Activated naive CD4-positive, alpha-beta T cell treated with anti-CD3 and anti-CD28 coated beads, Interleukin-2, amount 50 U/mL, for 72 hours (primary cell): ENCODE data around the gene CHRND. TPM values are rescaled to one million over a fixed set of nuclear protein-coding genes. Genes with fewer than 3 reads are reported as not detected.

Experiments
- ATAC-seq, 2 donors: fragments of 150-1000 bp; cut with Tn5 transposase; 2 replicates each; pipeline ENCODE4 v1.10.0; 2021; ENCODE audit warnings: mild to moderate bottlenecking in 2 of 2, moderate library complexity in 2 of 2
- DNase-seq, 2 donors: peaks; one replicate each; pipeline ENCODE4 v3.0.0; 2021 to 2022; ENCODE audit warnings: low spot score in 2 of 2
- H3K27ac Mint-ChIP-seq, 2 donors: one replicate each; pipeline ENCODE4 v1.8.0; 2022; ENCODE audit warnings: mild to moderate bottlenecking in 2 of 2, mixed read lengths in 2 of 2
- H3K36me3 Mint-ChIP-seq, 2 donors: one replicate each; pipeline ENCODE4 v1.8.0; 2022; ENCODE audit warnings: mixed read lengths in 2 of 2
- H3K9me3 Mint-ChIP-seq, 2 donors: one replicate each; pipeline ENCODE4 v1.8.0; 2022; ENCODE audit warnings: mixed read lengths in 2 of 2
- total RNA-seq, 2 donors: library from RNA; stranded (reverse); gene quantifications; one replicate each; pipeline ENCODE4 v1.2.3, GENCODE V29; 2022

CHRND gene
- total RNA-seq: not detected

GRCh38 chr2:232525791-232526371, at the start of gene CHRND:
CHRND (plus strand) TSS chr2:232526160; CDS start chr2:232526216, 56 bp downstream.
- H3K9me3 Mint-ChIP-seq: no peaks in the 10 kb centered on the region
- ATAC-seq (no peak), DNase-seq (no peak)
- no peak within 1 kb of the TSS for H3K27ac Mint-ChIP-seq
- no peaks in the 10 kb centered on the region for H3K36me3 Mint-ChIP-seq

DNA sequence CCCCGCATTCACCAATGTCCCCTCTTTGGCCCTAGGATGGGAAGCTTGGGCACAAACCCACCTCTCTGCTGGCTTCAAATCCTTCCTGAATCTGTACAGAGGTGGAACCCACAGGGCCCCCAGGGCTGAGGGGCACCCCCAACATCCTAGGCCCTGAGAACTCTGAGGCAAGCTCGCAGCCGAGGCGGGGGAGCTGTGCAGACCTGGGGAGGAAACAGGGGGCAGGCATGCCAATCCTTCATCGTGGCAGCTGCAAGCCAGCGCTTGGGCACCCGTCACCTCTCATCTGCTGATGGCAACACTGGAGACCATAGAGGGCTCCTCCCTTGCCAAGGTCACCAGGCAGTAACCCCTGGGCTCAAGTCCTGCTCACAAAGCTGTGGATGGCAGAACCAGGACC, 49.2 kb upstream of the CHRND start:
- no peak for ATAC-seq
- peaks cover 12 to 13% of the 10 kb centered on the region in 2 donors for H3K9me3 Mint-ChIP-seq
- H3K36me3 Mint-ChIP-seq: peaks cover 0 to 15% of the 10 kb centered on the region in 2 donors
- DNase-seq: no peak
- no peak overlapping the region for H3K27ac Mint-ChIP-seq

DNA sequence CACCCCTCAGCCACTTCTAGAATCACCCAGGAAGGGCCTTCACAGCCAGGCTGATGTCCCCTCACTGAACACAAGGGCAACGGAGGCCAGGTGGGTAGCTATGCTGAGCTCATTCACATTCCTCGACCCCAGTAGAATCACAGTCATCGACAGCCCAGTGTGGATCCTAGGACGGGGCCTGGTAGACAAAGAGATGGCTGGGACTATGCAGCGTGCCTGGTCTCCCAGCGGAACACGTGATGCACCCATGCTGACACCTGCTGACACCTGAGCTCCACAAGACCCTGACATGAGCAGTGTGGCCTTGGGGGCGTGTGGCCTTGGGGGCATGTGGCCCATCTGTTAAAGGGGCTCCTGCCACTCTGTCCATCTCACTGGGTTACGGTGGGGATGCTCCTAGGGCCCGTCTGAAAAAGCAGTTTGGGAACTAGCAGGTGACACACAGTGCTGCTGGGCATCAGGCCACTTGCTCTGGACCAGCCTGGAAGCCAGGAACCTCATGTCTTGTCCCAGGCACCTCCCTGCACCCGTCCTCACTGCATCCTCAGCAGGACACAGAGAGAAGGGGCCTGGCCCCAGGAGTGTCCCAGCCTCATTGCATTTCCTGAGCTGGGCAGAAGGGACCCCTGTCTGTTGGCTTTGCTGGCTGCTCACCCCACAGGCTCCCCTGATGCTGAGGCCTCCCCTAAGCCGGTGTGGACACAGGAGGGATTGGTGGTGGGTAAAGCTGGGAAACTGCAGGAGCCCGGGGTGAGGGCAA, 48.0 kb upstream of the CHRND start:
- Mint-ChIP-seq H3K9me3 (peaks cover 2 to 3% of the 10 kb centered on the region in 2 donors), H3K27ac (no peak overlapping the region), H3K36me3 (peaks cover 0 to 5% of the 10 kb centered on the region in 2 donors)
- DNase-seq (peak in 1 of 2 donors; percentile 52), ATAC-seq (no peak)

DNA sequence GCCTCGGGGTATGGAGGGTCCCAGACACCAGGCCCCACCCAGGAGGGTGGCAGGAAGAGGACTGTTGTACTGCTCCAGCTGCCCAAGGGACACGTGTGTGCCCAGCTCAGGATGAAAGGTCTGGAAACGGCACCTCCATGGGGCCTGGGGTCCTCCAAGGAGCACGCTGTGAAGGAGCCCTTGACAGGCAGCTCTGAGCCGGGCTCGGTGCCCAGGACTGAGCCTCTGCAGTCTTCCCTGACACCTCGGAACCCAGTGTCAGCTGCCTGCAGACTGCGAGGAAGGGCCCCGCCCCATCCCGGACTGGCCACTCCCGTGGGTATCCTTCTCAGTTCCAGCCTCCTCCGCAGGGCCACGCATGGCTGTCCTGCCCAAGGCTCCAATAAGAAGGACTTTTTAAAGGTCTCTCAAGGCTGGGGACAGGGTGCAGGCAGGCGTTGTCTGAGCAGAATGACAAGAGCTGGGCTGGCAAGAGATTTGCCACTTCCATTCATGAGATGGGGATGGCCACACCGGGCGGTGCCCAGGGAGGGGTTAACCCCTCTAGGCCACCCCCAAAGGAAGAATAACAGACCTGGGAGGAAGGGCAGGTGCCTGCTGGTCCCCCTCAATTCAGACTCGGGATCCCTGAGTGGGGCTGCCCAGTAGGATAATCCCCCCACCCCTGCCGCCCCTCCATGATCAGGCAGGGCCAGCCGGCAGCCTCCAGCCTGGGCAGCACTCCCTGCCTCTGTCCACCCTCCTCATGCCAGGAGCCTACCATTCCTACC, 47.2 kb upstream of the CHRND start:
- DNase-seq (peak in 1 of 2 donors; percentile 48), ATAC-seq (no peak)
- H3K9me3 Mint-ChIP-seq: no peaks in the 10 kb centered on the region
- no peaks in the 10 kb centered on the region for H3K36me3 Mint-ChIP-seq
- H3K27ac Mint-ChIP-seq: peak overlapping the region in 1 of 2 donors; percentile 50

DNA sequence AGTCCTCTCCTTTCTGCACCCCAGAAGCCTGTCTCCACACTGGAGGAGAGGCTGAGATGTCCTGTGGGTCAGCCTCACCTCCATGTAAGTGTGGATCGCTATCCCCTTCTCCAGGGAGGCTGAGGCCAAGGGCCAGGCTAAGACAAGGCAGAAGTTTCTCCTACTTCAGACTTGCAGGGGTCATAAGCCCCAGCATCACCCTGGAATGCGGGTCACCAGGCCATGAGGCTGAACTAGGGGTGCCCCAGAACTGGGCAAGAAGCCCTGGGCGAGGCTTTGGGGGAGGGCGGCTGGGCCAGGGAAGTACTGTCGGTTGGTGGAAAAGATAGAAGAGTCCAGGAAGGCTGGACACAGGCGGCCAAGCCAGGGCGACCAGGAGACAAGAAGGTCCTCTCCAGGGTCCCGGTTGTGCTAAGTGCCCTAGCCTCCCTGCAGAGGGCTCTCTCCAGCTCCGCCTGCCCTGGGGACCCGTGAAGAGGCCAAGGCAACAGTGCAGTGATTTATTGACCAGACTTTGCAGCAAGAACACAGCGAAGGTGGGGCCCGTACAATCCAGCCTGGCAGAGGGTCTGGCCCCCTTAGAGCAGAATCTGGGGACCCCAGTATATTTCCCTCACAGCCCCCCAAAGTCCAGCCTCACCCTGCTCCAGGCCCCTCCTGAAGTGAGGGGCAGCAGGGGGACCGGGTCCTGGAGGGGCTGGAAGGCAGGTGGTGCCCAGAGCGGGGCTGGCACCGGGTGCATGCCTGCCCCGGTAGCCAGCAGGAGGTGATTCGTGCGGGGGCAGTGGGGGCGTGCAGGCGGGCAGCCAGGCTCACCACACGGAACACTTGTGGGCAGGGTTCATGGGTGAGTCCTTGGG, 46.4 kb upstream of the CHRND start:
- no peaks in the 10 kb centered on the region for H3K9me3 Mint-ChIP-seq
- DNase-seq: no peak
- no peak for ATAC-seq
- H3K36me3 Mint-ChIP-seq: no peaks in the 10 kb centered on the region
- peak overlapping the region in 1 of 2 donors; percentile 50 for H3K27ac Mint-ChIP-seq

DNA sequence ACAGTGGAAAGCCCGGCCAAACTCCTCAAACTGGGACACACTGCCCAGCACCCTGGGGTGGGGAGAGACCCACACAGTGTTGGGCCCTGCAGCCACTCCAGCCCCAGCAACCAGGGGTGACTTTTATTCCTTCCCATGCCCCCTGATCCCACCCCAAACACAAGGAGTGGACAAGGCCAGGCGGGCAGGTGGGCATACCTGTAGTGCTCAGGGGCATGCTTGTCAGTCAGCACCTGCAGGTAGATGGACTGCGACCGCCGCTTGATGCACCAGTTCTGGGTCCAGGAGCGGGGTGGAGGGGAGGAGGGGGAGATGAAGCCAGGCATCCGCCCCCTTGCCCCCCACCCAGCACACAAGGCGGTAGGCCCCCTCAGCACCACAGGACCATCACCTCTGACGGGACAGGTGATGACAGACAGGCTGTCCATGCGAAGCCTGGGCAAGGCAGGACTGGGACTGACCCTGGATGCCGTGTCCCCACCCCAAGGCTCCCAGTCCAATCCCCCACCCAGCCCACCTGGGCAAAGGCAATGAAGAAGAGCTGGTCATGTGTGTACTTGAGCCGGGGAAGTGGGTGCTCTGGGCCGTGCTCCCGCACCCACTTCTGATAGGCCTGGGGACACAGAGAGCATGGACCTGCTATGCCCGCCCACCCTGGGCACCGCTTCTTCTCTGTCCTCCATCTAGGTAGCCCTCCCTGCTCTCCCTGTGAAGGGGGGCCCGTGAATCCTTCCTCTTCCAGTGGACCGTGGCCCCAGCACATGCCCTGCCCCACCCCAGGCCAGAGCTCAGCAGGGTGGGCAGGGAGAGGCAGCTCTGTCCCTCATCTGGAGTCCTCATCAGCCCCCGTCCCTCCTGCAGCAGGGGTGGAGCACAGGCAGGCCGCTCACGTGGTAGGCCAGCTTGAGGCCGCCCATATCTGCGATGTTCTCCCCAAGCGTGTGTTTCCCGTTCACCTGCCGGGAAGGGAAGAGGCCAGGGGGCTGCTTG, 45.5 kb upstream of the CHRND start:
- ATAC-seq (no peak), DNase-seq (no peak)
- Mint-ChIP-seq H3K9me3 (no peaks in the 10 kb centered on the region), H3K27ac (no peak overlapping the region), H3K36me3 (no peaks in the 10 kb centered on the region)

- no peaks in the 10 kb centered on the region for H3K9me3 Mint-ChIP-seq
- ATAC-seq (no peak), DNase-seq (no peak)
- no peaks in the 10 kb centered on the region for H3K36me3 Mint-ChIP-seq
- H3K27ac Mint-ChIP-seq: no peak overlapping the region
Measured at GRCh38 chr2:232481322-232482140, 44.4 kb upstream of the CHRND start.

- ATAC-seq (no peak), DNase-seq (no peak)
- Mint-ChIP-seq H3K27ac (no peak overlapping the region), H3K9me3 (no peaks in the 10 kb centered on the region), H3K36me3 (no peaks in the 10 kb centered on the region)
Measured at GRCh38 chr2:232482301-232483238, 43.4 kb upstream of the CHRND start.

- ATAC-seq (no peak), DNase-seq (no peak)
- Mint-ChIP-seq H3K36me3 (no peaks in the 10 kb centered on the region), H3K9me3 (no peaks in the 10 kb centered on the region), H3K27ac (no peak overlapping the region)
Measured at GRCh38 chr2:232483311-232483922, 42.5 kb upstream of the CHRND start.

GRCh38 chr2:232483923-232484627, 41.9 kb upstream of the CHRND start:
- ATAC-seq: no peak
- Mint-ChIP-seq H3K36me3 (no peaks in the 10 kb centered on the region), H3K9me3 (no peaks in the 10 kb centered on the region), H3K27ac (no peak overlapping the region)
- no peak for DNase-seq

DNA sequence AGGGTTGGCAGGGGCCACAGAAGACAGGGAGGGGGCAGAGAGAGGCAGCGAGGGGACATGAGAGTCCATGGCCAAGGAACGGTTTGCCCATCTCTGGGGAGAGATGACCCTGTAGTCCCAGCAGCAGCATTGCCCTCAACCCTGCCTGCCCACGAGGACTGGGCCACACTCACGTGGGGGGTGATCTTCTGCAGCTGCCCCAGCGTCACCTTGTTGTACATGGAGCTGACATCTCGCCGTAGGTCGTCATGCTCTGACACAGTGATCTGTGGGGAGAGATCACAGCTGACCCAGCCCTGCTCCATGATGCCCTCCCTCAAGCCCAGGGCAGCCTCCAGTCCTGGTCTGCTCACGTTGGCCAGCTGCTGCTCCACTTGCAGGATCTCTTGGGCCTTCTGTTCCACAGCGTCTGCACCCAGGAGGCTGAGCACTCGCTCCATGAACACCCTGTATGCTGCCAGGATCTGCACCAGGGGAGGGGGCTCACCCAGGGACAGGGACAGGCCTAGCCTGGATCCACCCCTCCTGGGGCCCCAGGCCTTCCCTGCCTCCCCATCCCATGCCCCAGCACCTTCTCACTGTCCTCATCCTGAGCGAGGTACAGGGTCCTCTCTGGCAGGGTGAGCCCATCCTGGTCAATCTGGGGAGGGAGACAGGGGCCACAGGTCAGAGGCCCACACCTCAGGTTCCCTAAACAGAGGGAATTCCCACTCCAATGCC, 41.2 kb upstream of the CHRND start:
- no peak for ATAC-seq
- no peak for DNase-seq
- H3K9me3 Mint-ChIP-seq: no peaks in the 10 kb centered on the region
- no peaks in the 10 kb centered on the region for H3K36me3 Mint-ChIP-seq
- H3K27ac Mint-ChIP-seq: peak overlapping the region in 1 of 2 donors; percentile 65

DNA sequence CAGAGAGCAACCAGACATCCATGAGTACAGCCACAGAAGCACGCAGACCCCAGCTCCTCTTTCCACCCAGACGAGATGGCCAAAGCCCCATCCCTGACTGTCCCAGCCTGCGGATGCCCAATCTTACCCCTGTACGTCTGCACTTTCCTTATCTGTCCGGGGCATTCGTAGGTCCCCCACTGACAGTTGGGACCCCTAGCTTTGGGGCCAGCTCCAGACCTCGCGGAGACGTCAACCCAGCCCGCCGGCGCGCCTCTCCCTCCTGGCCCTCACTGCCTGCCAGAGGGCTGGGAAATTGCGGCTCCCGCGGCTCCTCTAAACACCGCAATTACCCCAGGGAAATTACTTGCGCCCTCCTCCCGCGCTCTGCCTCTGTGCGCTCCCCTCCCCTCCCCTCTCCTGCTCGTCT, 40.6 kb upstream of the CHRND start:
- DNase-seq: no peak
- no peaks in the 10 kb centered on the region for H3K36me3 Mint-ChIP-seq
- H3K27ac Mint-ChIP-seq: peak overlapping the region in 1 of 2 donors; percentile 65
- ATAC-seq: no peak
- no peaks in the 10 kb centered on the region for H3K9me3 Mint-ChIP-seq
